ENCODE data around the gene CACNG4. TPM values are rescaled to one million over a fixed set of nuclear protein-coding genes. Genes with fewer than 3 reads are reported as not detected.
"Not testable (repeated sequence)": the region's sequence is repeated elsewhere in the genome, so short reads cannot be mapped to it uniquely, and the experiment has no call there.

CACNG4 gene
- polyA plus RNA-seq, 1 donor = 10.0 TPM

GRCh38 chr17:66964930-66965800 is 658 bp downstream of the CACNG4 start:
- DNase-seq = peak; percentile 27

GRCh38 chr17:66965801-66966262 is 1.3 kb downstream of the CACNG4 start:
- no peak for DNase-seq

- DNase-seq = no peak
Measured at GRCh38 chr17:66966298-66966697, 1.8 kb downstream of the CACNG4 start.

- DNase-seq = no peak
Measured at GRCh38 chr17:66966704-66967418, 2.4 kb downstream of the CACNG4 start.

GRCh38 chr17:66967837-66968543 is 3.5 kb downstream of the CACNG4 start:
- DNase-seq = no peak

GRCh38 chr17:66968916-66969315 is 4.4 kb downstream of the CACNG4 start:
- no peak for DNase-seq

- DNase-seq = no peak
Measured at GRCh38 chr17:66970140-66970539, 5.6 kb downstream of the CACNG4 start.

GRCh38 chr17:66970797-66971196 is 6.3 kb downstream of the CACNG4 start:
- no peak for DNase-seq

- no peak for DNase-seq
Measured at GRCh38 chr17:66971264-66971663, 6.8 kb downstream of the CACNG4 start.

GRCh38 chr17:66971730-66972441 is 7.4 kb downstream of the CACNG4 start:
- no peak for DNase-seq

- DNase-seq = not testable (repeated sequence)
Measured at GRCh38 chr17:66972442-66972830, 7.9 kb downstream of the CACNG4 start.

- DNase-seq = no peak
Measured at GRCh38 chr17:66975188-66975587, 10.7 kb downstream of the CACNG4 start.

- no peak for DNase-seq
Measured at GRCh38 chr17:66975614-66976378, 11.3 kb downstream of the CACNG4 start.

- DNase-seq = no peak
Measured at GRCh38 chr17:66976379-66976663, 11.8 kb downstream of the CACNG4 start.

- no peak for DNase-seq
Measured at GRCh38 chr17:66976781-66977201, 12.3 kb downstream of the CACNG4 start.

- DNase-seq = no peak
Measured at GRCh38 chr17:66978514-66979061, 14.1 kb downstream of the CACNG4 start.

- no peak for DNase-seq
Measured at GRCh38 chr17:66980896-66981295, 16.4 kb downstream of the CACNG4 start.

GRCh38 chr17:66981983-66982508 is 17.5 kb downstream of the CACNG4 start:
- DNase-seq = no peak

- no peak for DNase-seq
Measured at GRCh38 chr17:66983414-66984021, 19.0 kb downstream of the CACNG4 start.

GRCh38 chr17:66984730-66985129 is 20.2 kb downstream of the CACNG4 start:
- DNase-seq = no peak

Data from hindlimb muscle (tissue), 1 donor.